ENCODE measurements around the gene GATC.
"Not testable (repeated sequence)": the region's sequence is repeated elsewhere in the genome, so short reads cannot be mapped to it uniquely, and the experiment has no call there.

Gene GATC

DNA sequence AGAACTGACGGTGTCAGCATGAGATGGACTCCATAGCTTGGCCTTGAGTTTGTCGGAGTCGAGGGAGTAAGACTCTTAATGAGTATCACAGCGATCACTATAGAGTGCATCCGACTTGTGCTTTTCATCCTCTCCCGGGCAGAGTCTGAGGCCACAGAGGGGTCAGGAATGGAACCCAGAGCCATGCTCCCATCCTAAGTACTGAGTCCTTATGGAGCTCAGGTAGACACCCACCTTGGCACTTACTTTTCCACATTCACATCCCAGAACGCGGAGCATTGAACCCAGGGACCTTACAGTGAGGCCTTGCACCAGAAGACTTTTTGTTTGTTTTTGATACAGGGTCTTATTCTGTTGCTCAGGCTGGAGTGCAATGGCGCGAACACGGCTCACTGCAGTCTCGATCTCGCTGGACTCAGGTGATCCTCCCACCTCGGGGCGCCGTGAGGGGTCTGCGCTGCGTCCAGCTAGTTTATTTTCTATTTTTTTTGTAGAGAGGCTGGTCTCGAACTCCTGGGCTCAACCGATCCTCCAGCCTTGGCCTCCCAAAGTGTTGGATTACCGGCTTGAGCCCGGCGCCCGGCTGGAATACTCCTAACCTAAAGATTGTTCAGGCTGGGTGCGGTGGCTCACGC, 24.0 kb downstream of the GATC start:
- peak; percentile 14 to 19 for ATAC-seq

DNA sequence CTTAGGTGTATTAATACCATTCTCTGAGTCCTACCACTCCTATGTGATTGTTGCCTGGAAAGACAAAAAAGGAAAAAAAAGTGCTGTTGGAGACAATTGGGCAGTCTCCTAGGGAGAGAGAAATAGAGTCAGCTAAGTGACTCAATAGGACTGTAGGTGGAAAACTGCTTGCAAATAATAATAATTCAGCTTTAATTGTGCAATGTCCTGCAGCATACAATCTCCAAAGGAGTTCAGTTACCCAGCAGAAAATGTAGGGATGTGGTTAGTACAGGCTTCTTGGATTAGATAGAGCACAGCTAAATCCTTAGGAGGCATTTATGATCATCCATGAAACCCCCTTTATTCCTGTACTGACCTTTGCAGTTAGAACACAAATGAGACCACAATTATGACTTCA, 26.3 kb downstream of the GATC start:
- no peak for ATAC-seq

DNA sequence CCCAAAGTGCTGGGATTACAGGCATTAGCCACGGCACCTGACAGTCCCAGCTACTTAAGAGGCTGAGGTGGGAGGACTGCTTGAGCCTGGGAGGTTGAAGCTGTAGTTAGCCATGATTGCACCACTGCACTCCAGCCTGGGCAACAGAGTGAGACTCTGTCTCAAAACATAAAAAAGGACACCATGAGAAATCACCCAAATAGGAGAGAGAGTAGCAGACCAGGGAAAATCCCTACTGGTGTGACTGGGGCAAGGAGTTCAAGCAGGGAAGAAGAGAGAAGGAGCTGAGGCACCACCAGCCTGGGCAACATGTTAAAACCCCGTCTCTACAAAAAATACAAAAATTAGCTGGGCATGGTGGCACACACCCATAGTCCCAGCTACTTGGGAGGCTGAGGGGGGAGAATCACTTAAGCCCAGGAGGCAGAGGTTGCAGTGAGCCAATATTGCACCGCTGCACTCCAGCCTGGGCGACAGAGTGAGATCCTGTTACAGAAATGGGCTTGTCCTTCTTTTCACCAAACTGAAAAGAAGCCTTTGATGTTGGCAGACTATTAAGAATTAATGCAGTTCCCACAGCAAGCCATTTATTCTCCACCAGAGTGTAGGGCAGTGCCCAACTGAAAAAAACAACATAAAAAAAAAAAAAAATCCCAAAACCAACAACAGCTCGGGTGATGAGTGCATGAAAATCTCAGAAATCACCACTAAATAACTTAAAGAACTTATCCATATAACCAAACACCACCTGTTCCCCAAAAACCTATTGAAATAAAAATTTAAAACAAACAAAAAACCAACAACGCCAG, 27.8 kb downstream of the GATC start:
- no peak for ATAC-seq

DNA sequence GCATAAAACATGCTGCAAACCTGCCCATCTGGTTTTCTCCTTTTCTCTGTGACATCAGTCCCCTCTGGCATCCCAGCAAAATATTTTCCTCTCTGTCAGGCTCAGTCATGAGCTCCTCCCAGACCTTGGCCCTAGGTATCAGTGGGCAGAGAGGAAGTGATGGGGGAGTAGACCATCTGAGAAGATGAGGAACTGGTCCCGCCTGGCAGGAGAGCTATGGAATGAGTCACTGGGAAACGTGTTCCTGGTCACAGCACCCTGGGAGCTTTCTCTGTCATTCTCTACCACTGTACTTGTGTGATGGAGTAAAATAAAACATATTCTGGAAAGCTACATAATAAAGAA, 28.3 kb downstream of the GATC start:
- no peak for ATAC-seq

DNA sequence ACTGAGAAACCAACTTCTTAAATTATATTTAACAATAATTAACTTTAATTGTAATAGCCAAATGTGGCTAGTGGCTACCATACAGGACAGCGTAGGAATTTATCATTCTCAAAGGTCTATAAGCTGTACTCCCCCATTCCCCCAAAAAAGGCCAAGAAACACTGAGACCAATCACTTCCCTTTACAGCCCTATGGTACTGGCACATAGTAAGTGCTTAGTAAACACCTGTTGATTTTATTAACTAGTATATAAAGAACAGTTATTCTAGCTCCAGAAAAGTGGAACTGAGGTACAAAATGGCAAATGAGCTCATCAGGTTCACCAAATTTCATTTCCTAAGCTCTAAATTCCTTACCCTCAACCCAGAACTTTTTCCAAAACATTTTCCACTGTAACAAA, 29.4 kb downstream of the GATC start:
- ATAC-seq = no peak

DNA sequence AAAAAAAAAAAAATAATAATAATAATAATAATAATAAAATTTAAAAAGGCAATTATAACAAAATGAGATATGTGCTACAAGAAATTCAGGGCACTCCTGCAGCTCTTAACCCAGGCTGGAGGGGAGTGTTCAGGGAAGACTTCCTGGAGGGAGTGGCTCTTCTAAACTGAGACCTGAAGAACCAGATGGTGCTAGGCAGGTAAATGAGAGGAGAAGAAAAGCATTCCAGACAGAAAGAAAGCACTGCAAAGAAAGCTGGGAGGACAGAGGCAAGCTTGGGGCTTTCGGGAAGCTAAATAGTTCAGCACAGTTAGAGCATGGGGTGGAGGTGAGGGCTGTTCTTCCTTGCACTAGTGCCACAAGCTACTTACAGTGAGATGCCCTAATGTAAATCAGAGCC, 33.2 kb downstream of the GATC start:
- ATAC-seq = no peak

DNA sequence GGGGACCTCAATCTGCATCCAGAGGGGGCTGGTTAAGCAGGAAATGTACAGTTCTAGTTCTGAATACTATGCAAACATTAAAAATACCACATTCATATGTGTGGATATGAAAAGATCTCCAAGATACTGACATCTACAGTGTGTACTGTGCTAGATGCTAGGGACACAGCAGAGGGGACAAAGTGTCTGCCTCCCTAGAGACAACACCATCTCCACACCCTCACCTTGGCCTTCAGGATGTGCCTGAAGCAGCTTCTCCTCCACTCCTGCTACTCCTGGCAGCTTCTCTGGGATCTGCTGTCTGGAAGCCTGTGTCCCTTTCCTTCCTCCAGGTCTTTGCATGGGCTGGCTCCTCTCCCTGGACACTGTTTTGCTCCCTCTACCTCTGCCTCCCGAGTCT, 34.0 kb downstream of the GATC start:
- ATAC-seq = no peak

DNA sequence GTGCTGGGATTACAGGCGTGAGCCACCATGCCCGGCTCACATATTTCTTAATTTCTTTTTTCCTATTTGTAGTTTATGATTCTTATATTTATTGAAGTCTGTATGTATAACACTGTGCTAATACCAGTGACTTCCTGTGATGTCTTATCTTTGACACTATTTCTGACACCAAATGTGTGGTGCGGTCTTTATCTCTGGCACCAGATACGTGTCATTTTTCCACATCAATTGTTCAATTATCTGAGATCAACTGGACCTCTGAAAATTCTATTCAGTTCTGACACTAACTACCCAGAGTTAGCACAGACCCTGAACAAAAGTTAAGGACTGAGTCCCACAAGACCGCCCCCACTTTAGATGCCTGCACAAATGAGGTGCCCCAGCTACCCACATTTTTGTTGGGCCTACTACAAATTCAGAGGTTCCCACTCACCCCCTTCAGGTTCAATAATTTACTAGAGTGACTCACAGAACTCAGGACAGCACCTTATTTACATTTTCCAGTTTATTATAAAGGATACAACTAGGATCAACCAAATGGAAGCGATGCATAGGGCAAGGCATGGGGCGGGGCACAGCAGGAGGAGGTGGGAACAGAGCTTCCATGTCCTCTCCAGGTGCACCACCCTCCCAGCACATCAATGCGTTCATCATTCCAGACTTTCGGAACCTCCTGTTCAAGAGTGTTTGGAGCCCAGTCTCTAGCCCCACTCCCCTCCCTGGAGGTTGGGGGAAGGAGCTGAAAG, 35.0 kb downstream of the GATC start:
- no peak for ATAC-seq

DNA sequence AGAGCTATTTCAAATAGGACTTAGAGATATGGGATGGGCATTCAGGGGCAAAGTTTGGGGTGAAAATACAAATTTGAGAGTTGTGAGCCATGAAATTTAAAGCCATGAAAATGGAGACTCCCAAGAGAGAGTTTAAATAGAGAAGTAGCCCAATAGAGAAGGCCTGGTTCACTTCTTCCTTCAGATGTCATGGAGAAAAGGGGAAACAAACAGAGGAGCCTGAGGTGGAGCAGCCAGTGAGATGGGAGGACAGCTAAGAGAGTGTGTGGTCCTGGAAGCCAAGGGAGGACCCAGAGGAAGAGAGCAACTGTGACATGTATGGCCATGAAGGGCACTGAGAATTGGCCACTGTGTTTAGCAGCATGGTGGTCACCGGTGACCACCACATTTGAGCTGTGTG, 37.4 kb downstream of the GATC start:
- no peak for ATAC-seq

DNA sequence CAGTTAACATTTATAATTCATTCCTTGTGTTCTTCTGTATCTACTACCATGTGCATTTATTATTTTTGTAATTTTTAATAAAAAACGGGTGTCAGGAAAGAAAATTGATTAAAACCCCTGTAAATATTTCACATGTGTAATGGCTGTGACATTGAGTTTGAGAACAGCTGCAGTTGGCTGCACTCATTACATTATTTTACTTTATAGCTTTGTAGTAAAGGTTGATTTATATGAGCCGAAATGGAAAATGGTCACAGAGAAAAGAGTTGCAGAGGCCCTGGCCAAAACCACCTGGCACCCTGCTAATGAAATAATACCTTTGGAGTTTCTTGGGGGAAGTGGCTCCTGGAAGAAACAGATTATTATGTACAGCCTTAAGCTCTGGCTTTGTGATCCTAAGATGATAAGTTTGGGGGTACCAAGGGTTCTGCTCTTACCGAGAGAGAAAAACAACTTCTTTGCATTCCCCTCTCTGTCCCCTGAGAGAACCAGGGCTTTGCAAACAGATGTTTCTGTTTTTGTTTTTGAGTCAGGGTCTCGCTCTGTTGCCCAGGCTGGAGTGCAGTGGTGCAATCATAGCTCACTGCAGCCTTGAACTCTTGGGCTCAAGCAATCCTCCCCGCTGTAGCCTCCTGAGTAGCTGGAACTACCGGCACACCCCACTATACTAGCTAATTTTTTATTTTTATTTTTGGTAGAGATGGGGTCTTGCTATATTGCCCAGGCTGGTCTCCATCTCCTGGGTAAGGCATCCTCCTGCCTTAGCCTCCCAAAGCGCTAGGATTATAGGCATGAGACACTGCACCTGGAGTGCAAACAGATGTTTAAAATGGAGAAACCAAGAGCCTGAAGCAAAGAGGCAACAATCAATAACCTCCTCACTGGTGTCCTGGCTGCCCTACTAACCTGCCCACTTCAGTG, 40.0 kb downstream of the GATC start:
- no peak for ATAC-seq

DNA sequence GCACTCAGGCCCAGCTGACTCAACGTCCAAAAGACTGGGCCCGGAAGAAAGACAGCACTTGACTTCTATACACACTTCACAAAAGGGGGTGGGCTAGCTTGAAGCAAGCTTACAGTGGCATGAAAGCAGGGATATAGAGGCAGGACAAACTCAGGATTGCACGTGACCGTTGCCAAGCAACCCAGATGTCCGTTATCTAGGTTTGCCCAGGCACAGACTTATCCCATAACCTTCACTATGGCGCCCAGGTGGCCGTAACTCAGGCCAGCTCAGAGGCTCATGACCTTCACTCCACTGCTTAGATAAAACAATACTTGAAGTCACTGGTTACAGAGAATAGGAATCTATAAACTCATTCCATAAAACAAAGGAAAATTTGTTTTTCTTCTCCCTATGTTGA, 41.3 kb downstream of the GATC start:
- ATAC-seq = not testable (repeated sequence)

DNA sequence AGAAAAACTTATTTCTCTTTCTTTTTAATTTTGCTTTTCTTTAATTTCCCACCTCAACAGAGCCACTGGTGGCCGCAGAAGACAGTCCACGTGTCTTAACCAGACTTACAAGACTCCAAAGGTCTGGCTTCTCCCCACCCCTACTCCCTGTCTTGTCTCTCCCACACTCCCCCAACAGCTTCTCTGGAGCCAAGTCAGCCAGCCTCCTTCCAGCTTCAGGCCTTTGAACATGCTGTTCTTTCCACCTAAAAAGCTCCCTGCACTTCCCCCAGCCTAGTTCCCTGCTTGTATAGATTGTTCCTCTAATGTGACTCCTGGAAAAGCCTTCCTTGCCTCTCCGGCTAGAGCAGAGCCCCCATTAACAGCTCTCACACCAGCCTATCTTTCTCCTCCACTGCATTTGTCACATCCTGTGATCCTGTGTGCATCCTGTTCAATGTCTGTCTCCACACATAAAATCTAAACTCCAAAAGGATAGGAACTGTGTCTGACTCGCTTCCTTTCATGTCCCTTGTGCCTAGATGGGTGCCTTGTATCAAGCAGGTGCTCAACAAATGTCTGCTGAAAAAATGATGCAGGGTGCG, 41.9 kb downstream of the GATC start:
- no peak for ATAC-seq

DNA sequence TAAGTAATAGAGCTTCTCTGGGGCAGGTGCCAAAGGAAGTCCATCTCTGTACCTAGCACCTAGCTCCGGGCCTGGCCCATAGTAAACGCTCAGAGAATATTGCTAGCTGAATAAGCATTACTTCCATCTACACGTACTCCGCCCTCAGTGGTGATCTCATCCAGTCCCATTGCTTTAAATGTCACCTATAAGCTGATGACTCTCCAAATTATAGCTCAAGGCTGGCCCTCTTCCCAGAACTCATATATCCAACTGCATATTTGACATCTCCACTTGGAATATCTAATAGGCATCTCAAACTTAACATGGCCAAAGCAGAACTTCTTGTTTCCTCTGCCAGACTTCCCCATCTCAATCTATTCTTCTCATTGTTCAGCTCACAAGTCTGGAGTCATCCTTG, 42.8 kb downstream of the GATC start:
- ATAC-seq = no peak

DNA sequence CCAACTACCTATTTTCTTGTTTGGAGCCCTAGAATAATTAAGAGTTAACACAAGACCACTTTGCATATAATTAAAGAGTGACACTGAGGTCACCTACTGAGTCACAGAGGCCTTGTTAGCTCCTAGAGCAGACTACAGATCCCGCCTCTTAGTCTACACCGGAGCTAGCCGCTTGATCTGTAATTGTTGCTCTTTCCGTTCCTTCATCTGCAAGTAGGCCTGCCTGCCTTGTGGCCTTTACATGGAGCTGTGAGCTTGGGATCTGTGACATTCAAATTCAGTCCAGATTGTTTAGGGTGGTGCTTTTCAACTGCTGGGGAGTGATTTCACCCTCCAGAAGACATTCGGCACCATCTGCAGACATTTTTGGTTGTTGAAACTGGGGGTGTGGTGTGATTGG, 44.1 kb downstream of the GATC start:
- ATAC-seq = no peak

DNA sequence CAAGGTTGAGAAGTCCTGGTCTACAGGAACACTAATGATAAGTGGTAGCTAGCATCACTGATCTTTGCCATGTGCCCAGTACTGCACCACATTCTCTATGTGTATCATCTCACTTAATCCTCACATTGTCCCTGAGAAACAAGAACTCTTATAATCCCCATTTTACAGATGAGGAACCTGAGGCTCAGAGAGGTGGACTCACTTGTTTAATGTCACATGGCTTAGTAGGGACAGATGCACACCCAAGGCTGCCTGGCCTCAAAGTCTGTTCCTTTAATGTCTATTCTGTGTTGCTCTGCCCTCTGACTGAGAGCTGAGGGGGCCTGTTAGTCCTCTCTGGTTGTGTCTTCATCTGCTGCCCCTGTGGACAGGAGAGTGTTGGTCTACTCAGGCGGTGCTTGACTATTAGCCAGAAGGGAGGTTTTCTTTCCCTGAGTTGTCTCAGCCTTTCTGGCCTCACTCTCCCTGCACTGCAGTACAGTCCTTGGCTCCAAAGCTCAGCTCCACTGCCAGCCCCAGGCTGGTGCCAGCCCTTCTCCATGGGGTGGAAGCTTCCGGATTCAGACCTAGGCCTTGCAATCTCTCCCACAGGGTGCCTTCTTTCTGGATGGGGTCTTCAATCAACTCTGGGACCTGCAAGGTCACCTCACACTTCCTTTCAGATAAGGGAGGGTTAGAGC, 44.7 kb downstream of the GATC start:
- ATAC-seq = no peak

DNA sequence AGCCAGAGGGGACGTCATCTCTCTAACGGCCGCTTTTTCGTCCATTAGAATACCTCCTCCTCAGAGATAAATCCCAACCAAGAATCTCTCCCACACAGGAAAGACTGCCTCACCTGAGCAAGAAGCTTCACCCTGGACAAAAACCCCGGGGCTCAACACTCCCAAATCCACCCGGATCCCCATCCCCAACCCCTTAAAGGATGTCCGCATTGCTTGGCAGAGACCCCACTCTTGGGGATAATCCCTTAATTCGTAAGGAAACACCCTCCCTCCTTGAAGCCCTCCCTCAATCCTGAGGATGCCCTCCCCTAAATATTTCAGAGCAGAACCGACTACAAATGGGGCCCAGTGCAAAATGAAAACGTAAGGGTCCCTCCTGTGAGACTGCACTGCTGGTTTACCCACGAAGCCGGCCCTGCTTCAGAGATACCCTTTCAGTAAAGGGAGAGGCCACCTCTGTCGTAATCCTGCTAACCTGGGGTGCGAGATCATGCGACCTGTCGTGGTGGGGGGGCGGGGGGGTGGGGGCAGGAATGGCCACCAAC, 49.0 kb downstream of the GATC start:
- ATAC-seq = peak in 1 of 2 donors; percentile 1

DNA sequence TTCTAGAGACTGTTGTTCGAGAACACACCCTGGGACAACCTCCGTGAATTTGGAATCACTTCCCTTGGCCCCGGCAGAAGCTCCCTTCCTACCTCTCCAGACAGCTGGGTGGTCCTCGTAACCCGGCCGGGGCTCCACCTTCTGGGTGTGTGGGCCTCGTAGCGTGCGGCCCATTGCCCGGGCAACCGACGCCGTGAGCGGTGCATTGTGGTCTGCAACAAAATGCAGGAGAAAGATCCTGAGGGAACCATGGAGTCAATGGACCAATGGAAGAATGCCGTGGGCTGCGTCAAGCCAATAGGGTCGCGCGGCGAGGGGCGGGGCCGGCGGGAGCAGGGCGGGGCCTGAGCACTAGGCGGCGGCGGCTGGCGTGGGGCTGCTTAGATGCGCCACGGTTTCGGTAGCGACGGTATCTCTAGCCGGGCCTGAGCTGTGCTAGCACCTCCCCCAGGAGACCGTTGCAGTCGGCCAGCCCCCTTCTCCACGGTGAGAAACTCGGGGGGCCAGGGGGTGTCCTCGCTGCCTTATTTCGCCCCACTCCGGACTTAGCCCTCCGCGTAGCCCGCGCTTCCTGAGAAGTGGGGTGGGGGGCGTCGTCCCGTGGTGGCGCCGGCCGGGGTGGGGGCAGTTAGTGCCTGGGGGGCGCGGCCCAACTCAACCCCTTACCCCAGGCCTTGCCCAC, 49.6 kb downstream of the GATC start, which contains the start of gene DYNLL1:
Gene DYNLL1, plus strand, starts transcription at position 383 of the 682 bp plus-strand sequence. CDS start 309 bp downstream, outside the sequence.
- ATAC-seq = peak; percentile 96 to 97

DNA sequence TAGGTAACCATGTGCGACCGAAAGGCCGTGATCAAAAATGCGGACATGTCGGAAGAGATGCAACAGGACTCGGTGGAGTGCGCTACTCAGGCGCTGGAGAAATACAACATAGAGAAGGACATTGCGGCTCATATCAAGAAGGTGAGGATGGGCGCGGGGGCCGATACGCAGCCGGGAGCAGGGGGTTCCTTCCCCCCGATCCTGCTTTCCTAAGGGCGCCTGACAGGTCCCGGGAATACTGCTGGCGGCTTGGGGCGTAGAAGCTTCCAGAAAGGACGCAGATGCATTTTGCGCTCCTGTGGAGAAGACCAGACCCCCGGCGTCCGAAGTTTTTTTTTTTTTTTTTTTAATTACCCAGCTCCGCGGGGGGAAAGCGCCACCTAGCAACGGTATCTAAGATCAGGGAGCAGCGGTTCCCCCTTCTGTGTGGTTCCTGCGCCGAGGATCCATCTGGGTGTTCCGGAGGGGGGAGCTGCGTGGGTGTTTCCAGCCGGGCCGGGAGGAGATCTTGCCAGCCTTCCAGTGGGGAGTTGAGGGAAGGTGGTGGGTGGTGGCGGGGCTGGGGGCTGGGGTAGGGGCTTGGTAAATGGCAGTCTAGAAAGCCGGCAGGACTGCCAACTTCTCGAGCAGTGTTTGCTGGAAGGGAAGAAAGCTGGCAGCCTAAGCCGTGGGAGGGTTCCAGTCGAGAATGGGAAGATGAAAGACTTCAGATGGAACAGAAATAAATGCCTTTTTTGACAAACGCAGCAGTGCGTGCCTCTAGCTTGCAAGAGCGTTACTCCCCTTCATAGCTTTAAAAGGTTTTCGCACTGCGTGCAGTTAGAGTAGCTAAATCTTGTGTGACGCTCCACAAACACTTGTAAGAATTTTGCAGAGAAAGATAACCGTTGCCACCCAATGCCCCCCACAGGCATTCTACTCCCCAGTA, 50.4 kb downstream of the GATC start:
- ATAC-seq = peak; percentile 6 to 13

DNA sequence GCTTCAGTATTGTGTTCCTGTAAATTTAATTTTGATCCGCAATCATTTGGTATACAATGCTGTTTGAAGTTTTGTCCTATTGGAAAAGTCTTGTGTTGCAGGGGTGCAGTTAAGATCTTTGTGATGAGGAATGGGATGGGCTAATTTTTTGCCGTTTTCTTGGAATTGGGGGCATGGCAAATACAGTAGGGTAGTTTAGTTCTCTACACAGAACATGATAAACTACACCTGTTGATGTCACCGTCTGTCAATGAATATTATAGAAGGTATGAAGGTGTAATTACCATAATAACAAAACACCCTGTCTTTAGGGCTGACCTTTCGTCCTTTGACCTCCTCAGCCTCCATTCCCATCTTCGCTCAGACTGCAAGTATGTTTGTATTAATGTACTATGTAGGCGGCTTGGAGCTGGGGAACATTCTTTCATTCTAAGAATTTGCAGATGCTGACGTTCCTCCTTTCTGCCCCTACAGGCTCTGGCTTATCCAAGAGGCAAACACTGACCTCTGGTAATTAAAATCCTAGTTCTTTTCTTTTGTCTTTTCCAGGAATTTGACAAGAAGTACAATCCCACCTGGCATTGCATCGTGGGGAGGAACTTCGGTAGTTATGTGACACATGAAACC, 51.4 kb downstream of the GATC start:
- ATAC-seq = no peak
